NAMALWA (cell line): ENCODE data around the gene LMF1.

Experiments
- DNase-seq: peaks from one replicate; pipeline ENCODE4 v3.0.0-alpha.2; 2015; ENCODE audit warnings: low spot score

Gene LMF1

DNA sequence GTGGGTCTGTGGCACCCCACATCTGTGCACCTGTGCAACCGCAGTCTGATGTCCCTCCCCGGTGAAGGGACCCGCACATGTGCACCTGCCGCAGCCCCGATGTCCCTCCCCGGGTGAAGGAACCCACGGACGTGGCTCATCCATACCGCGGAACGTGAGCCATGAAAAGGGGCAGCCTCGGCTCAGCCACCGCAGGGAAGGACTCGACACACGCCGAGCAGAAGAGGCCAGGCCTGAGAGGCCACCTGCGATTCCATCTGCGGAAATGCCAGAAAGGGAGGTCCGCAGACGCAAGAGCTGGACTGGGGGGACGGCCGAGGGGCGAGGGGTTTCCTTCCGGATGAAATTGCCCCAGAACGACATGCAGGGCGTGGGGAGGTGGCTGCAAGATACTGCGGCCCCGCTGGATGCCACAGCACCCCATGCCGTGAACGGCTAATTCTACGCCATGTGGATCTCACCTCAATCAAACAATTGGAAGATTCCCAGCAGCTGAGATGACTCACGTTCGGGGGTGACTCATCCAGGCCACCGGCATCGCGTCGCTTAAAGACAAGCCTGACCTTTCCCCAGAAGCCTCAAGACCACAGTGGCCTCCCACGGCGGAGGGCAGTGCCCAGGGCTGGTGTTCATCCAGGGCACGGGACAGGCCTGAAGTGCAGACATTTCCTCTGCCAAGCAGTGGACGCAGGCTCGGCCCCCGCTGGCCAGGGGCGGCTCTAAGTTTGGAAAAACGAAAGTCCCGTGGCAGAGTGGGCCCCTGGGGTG is 31.8 kb upstream of the LMF1 start:
- no peak for DNase-seq

DNA sequence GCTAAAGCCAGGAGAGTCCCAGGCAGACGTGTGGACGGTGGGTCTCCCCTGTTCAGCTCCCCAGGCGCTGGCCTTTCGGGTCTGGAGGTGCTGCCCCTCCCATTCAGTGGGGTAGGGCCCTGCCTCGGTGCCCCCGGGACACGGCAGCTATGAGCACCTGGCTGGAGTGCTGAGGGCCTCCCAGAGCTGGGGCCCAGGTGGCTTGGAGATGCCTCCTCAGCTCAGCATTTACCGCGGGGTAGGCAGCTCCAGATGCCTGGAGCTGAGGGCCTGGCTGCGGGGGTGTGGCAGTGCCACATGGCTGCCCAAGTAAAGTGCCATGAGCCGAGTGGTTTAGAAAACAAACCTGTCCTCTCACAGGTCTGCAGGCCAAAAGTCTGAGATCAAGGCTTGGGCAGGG is 30.3 kb upstream of the LMF1 start:
- DNase-seq, result no peak

DNA sequence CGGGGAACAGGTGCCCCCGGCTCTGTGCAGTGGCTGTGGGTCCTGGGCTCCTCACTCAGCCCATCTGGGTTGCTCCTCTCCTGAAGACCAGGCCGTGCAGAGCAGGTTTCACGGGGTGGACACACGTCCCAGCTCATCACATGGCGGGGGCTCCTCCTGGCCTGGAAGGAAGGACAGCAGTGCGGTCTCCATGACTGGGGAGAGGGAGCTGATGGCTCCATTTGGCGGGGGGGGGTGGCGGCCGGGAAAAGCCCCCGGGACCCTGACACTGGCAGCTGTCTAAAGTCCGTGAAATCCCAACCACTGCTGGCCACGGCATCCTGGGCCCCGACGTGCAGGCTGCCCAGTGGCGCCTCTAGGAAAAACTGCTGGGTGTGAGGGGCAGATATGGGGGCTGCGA is 29.8 kb upstream of the LMF1 start:
- no peak for DNase-seq

DNA sequence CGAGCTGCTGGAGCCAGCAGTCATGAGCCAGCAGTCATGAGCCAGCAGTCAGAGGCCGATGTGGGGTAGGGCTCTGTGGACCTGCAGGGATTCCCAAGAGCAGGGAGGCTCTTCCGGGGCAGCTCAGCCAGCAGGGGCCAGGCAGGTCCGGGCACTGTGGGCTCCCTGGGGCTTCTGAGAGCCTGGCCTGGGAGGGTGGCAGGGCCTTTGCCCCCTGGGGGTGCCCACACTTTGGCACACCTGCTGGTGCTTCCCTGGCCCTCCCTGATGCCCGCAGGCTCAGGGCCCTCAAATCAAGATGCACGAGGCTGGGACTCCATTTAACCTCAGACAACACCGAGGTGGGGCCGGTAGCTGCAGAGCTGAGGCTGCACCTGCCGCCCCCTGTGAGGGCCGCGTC is 28.9 kb upstream of the LMF1 start:
- DNase-seq, result no peak

DNA sequence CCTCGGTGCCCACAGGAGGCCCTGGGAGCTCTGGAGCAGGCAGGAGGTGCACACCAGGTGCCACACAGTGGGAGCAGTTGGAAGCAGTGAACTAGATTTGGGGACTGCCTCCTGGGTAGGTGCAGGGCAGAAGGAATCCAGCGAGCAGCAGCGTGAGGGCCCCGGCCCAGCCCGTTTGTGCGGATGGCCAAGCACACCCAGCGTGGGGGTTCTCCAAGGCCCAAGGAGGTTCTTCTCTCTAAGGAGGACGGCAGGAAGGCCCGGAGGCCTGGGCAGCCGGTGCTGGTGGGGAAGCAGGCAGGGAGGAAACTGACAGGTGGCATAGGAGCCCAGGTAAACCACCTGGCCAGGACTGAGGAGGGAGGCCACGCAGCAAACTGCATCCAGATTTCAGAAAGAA is 27.8 kb upstream of the LMF1 start:
- no peak for DNase-seq

DNA sequence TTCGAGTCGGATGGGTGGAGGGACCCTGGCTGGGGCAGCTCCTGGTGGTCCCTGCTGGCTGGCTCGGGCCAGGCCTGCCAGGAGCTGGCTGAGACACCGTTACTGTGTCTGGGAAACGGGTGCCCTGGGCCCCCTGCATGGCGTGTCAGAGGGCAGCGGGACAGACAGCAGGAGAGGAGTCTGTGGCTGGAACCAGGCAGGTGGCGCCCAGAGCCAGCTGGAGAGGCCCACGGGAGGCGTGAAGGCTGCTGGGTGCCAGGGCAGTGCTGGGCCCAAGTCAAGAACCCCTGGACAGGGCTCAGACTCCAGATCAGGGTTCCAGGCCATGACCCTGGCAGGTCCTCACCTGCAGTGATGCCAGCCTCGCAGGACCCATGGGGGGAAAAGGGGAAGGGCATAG is 27.4 kb upstream of the LMF1 start:
- no peak for DNase-seq

DNA sequence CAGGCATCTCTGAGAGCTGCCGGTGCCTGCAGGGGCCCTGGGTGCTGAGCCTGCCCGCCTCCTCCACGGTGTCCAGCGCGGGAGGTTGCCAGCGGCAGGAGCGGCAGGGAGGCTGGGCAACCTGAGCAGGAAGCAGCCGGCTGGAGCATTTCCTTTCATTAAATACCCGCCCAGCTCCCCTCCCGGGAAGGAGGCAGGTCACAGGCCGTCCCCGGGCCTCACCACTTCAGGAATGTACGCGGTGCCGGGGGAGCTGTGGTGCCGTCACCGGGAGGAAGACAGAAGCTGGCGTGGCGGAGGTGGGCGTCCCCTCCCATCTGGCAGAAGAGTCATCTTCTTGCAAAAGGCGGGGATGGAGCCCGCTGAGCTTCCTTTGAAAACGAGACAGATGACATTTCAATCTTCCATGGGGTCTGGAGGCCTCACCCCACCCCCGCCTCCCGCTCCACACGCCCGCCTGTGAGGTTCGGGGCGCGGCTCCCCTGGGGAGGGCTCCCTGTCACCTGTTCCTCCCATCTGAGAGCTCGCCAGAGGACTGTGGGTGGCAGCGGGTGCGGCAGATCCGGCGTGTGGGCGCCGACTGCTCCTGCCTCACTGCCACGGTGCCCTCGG is 26.8 kb upstream of the LMF1 start:
- no peak for DNase-seq

DNA sequence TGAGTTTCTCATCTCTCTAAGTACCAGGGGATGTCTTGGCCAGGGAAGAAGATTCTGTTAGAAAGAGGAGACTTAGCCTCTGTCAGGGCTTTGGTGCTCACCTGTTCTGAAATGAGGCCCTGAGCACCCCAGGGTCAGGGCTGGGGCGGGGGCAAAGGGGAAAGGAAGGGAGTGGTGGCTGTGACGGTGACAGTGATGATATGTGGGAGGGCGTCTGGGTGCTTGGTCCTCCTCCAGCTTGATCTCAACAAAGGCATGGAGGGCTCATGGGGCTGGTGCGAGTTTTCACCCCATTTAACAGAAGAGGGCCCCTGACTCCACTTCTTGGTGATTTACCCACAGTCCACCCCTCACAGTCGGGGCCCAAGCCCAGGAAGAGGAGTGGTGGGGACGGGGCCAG is 25.9 kb upstream of the LMF1 start:
- DNase-seq, result no peak

DNA sequence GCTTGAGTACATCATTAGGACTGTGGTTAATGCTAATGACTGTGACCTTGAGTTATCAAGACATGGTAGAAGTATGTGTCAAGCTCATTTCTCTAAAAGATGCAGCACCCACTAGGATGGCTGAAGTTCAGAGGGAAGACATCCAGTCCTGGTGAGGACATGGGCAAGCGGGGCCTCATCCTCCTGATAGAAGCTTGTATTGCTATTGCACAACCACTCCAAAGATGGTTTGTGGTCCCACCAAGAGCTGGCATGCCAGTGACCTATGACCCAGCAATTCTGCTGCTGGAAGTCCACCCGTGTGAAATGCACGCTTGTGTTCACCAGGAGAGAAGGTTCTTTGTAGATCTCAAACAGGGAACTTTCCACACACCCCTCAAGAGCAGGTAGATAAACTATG is 25.0 kb upstream of the LMF1 start:
- DNase-seq, result no peak

DNA sequence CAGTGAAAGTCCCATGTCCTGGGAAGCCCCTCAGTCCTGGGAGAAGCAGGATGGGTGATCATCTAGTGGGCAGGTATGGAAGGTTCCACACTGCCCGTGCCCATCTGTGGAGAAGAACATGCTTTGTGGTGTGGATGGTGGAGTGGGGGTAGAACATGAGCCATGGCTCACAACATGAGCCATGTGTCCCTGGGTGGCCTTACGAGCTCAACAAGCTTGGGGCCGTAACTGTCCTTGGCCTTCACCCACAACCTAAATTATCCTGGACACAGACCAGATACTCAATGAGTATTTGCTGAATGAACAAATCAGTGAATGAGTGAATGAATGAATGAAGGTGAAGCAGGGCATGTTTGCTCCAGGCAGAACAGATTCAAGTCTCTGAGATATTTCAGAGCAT is 24.3 kb upstream of the LMF1 start:
- no peak for DNase-seq

DNA sequence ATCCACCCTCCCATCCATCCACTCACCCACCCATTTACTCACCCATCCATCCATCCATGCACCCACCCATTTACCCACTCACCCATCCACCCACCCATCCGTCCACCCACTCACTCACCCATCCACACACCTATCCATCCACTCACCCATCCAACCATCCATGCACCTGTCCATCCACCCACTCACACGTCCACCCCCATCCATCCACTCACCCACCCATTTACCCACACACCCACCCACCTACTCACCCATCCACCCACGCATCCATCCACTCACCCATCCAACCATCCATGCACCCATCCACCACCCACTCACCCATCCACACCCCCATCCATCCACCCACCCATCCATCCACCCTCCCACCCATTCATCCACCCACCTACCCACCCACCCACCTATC is 22.9 kb upstream of the LMF1 start:
- no peak for DNase-seq

DNA sequence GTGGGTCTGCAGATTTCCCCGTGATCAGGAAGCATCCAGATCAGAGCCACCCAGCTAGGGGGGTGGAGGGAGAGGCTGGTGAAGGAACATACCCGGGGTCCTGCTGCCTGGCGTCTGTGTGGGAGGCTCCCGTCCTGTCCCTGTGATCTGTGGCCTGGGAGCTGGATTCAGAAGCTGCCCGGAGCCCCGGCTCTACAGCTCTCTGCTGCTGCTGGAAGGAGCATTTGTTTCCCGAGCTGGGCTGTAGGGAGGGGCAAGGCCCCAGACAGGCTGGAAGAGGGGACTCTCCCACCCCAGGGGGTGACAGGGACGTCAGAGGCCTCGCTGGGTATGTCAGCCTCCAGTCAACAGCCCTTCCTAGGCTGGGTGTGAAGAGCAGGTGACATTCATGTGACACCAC is 21.0 kb upstream of the LMF1 start:
- no peak for DNase-seq

DNA sequence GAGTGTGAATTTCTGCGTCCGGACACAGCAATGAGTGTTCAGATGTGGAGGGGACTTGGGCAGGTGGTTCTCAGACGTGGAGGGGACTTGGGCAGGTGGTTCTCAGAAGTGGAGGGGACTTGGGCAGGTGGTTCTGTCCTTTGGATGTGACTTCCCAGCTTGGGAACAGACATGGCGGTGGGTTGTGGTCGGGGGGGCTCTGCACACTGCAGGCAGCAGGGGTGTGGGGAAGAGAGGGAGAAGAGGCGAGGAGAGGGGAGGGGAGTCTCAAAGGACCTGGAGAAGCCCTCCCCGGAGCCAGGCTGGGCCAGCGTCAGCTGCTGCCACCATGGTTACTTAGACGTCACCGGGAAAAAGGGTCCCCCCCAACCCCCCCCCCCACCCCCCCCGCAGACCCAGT is 20.6 kb upstream of the LMF1 start:
- DNase-seq, result no peak

DNA sequence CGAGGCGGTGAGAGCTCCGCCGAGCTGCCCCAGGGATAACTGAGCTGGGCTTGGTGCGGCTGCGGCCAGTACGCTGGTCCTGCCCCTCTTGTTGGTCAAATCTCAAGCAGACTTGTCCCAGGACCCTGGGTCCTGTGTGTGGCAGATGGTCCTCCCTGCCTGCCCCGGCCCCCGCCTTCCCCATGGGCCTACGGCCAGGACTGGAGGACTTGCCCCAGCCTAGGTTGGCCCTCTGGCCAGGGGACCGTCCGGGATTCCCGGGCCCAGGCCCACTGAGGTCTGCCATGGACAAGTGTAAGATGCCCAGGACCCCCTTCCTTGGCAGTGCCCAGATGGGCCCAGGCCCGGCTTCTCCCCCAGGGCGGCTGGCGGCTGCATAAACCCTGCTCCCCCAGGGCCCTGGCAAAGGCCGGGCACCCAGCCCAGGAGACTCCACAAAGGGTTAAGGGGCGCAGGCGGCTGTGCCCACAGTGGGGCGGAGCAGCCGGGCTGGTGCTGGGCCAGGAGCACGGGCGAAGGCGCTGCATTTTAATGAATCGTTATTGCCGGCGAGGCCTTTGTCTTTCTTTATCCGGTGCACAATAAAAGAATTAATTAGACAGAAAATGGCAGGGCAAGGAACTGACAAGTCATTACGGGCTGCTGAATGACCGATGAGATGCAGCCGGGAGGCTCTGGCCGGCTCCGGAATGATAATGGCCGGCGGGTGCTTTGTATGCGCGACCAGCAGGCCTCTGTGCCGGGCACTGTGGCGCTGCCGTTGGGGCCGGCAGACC is 19.9 kb upstream of the LMF1 start:
- no peak for DNase-seq

DNA sequence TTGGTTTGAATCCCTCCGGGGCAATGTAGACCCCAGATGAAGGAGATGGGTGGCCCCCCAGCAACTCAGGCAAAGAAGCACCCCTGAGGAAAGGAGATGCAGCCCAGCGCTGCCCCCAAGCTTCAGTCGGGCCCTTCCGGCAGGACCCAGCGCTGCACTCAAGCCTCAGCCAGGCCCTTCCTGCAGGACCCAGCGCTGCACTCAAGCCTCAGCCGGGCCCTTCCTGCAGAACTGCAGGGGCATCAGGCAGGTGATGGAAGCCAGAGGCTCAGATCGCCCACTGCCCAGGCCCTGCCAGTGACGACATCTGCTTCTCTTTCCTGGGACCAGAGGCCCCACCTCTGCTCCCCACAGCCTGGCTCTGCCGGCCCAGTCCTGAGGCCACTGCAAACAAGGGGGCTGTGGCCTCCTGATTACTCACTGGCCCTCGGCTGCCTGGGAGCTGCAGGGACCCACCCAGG is 18.6 kb upstream of the LMF1 start:
- no peak for DNase-seq

DNA sequence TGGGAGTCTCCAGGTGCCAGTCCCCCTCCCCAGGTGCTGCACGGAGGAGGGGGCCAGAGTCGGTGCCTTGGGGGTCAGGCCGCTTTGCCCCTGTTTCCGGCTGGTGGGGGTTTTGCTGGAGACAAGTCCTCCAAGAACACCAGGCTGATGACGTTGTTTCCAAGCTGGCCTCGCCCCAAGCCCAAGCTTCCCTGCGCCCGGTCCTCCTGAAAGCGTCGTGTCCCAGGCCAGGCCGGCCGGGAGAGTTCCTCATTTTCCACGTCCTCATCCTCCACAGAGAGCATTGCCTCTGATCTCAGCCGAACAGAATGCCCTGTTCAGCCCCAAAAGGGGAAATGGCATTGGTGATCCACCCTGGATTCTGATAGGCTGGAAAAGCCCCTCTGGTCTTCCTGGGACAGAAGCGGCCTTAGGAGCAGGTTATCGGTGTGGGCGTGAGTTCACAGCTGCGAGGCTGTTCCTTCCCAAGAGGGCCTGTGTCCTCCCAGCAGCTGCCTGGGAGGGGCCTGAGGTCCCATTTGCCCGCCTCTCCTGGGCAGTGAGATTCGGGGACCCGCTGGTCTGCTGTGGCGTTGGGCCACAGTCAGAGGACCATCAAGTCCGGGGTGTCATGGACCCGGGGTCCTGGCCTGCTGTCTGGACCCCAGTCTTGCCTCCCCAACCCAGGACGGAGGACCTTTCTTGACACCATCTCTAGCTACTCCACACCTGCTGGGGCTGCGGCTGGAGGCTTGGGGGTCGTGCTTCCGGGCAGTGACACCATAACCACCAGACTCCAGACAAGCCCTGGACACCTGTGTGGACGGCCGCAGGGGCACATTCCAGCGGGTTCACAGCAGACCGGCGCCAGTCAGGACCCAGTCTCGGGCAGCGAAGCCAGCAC is 17.9 kb upstream of the LMF1 start:
- DNase-seq, result no peak

DNA sequence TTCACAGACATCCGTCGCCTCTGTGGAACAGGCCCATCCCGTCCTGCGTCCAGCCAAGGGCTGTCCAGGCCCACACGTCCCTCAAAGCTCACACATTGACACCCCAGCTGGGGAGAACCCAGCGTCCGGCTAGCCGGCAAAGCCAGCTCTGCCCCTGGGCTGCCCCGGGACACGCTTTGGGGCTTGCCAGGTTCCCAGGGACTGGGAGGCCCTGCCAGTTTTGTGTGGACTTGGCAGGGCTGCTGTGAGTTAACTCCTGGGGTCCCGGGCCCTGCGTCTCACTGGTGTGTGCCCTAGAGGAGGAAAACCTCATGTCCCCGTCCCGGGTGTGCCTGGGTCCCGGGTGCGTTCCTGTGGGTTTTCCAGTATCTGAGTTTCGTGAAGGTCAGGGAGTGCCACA is 17.1 kb upstream of the LMF1 start:
- no peak for DNase-seq

DNA sequence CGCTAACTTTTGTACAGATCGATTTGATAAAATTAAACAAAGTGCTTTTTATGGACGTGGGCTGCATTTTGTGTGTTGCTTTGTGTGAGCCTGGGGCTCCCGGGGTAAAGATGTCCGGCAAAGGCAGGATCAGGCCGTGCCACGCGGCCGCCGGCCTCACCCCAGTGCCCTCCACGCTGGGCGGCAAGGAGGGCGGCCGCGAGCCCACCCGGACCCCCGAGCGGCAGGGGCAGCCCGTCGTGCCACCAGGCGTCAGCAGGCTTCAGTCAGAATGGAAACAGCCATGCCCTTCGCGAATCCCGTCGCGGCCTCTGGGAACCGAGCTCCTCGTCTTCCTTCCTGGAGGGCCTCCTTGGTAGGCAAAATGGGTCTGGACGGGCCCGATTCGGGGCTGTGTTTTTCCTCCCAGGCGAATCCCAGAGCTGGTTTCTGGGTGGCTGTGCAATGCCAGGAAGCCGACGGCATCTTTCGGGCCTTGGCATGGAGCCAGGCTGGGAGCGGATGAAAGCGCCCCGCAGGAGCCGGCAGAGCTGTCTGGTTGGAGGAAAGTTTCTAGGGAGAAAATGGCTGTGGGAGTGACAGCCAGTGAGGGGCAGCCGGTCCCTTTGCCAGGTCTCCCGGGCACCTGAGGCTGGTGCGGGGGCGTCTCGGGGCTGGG is 16.3 kb upstream of the LMF1 start:
- DNase-seq, result no peak

DNA sequence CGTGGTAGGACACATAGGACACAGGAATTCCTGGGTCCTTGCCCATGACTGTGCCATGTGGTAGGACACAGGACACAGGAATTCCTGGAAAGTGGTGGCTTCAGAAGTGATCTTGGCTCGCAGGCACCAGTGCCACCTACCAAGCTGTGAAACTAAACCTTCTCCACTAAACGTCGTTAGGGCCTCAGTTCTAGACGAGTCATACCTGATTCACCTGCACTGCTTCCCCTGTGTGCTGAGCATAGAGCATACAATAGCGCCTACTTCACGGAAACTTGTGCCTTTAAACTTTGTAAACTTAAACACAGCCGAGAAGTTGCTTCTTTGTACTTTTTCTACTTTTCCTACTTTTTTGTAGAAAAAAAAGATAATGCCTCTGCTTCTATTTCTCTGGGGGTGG is 15.6 kb upstream of the LMF1 start:
- DNase-seq, result no peak

DNA sequence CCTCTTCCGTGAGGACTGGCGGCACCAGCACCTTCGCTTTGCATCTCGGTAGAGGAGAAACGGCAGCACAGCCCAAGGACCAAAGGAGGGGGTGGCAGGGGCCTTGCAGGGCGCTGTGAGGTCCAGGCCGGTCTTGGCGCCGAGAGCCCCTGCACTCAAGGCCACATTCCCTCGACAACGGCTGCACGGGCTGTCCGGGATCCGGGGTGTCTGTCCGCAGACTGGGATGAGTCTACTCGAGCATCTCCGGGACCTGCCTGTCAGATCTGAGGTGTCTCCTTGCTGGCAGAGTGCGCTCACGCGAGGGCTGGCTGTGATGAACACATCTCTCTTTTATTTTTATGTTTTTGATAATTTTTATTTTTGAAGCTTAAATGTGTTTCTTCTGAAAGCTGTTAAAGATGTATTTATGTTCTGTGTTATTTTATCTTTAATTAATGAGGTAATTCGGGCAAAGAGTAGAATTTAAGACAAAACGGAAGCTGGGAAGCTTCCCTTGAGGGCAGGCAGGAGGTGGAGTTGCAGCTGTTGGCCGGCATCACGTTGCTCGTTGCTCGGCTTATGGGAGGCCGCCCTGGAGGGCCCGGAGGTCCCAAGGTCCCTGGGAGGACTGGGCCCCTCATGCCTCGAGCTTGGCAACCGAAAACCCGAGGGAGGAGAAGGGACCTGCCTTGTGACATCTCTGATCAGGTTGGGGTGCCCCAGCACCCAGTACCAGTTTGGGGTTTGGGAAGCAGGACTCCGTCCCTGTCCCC is 15.0 kb upstream of the LMF1 start:
- no peak for DNase-seq
